ENCODE results near the gene RANBP10.

The RANBP10 gene

DNA sequence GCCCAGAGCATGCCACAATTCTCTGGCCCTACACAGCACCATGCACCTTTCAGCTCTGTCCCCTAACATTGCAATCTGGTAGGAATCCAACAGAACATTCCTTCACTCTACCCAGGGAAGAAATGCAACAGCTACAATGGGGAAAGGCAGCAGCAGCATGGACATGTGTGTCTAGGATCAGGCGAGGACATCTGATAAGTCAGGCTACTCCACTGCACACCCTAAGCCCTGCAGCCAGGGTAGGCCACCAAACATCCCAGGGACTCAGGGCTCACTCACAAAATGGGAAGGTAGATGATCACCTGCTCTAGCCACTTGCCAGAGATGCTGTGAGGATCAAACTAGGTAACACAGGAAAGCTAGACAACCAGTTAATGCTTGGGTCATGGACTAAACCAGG is 5.1 kb downstream of the RANBP10 start:
- H3K9me2 ChIP-seq (replicated peaks; ENCODE audit: insufficient read depth, low read length): no peaks in the 10 kb centered on the region
- H3K9ac ChIP-seq (ENCODE audit: low read length): no peak overlapping the region
- TF ChIP-seq, protein P1, sequence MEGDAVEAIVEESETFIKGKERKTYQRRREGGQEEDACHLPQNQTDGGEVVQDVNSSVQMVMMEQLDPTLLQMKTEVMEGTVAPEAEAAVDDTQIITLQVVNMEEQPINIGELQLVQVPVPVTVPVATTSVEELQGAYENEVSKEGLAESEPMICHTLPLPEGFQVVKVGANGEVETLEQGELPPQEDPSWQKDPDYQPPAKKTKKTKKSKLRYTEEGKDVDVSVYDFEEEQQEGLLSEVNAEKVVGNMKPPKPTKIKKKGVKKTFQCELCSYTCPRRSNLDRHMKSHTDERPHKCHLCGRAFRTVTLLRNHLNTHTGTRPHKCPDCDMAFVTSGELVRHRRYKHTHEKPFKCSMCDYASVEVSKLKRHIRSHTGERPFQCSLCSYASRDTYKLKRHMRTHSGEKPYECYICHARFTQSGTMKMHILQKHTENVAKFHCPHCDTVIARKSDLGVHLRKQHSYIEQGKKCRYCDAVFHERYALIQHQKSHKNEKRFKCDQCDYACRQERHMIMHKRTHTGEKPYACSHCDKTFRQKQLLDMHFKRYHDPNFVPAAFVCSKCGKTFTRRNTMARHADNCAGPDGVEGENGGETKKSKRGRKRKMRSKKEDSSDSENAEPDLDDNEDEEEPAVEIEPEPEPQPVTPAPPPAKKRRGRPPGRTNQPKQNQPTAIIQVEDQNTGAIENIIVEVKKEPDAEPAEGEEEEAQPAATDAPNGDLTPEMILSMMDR (IDR thresholded peaks at IDR 0.05; ENCODE audit: insufficient read depth, low read length, poor library complexity, severe bottlenecking): no peak
- TF ChIP-seq EZH2phosphoT487 (conservative IDR thresholded peaks at IDR 0.05; ENCODE audit: low read length): no peak
- H3K27me3 ChIP-seq (ENCODE audit: low read length): no peaks in the 10 kb centered on the region
- H3K9me3 ChIP-seq (ENCODE audit: insufficient read depth, low read length): no peaks in the 10 kb centered on the region
- no peak overlapping the region for H3K4me3 ChIP-seq (ENCODE audit: insufficient read depth, low read length, poor library complexity, severe bottlenecking)
- no peak overlapping the region for H3K27ac ChIP-seq (ENCODE audit: low read depth, low read length)
- no peaks in the 10 kb centered on the region for H3F3A ChIP-seq (ENCODE audit: insufficient read depth)
- H2AFZ ChIP-seq (ENCODE audit: low read depth, low read length, severe bottlenecking): no peak overlapping the region
- H3K36me3 ChIP-seq (ENCODE audit: low read length): no peaks in the 10 kb centered on the region
- peaks cover 19% of the 10 kb centered on the region; the same call in 1 of the 2 replicates for H3K79me2 ChIP-seq (ENCODE audit: insufficient read depth, low read length)
- H3K4me2 ChIP-seq (ENCODE audit: low read depth, low read length, poor library complexity, severe bottlenecking): no peak overlapping the region
- no peaks in the 10 kb centered on the region for H4K20me1 ChIP-seq (ENCODE audit: low read depth, low read length)

DNA sequence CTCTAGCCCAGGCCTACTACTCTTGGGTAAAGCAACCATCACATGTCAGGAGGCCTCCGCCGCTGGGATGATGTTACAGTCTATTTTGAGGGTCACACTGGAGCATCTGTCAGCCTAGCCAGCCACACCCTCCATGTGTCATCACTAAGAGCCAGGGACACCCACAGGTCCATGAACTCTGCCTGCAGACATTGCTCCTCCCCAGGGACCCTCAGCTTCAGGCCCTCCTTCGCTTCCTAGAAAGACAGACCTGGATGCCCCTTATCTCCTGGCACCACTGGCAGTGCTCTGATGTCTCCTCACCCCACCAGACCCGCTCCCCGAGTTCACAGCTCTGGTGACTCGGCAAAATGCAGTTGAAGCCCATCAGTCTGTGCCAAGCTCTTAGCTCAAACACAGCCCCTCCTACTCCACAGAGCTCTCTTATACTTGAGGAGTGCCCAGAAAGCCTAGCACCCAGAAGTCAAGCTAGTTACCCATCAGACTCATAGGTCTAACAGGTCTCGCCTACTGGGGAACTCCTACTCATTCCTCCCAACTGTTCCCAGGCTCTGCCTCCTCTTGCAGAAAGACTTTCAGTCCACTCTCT is 5.9 kb downstream of the RANBP10 start:
- Histone ChIP-seq H3K9me2 (replicated peaks; ENCODE audit: insufficient read depth, low read length) (no peaks in the 10 kb centered on the region), H3F3A (ENCODE audit: insufficient read depth) (no peaks in the 10 kb centered on the region), H3K4me3 (ENCODE audit: insufficient read depth, low read length, poor library complexity, severe bottlenecking) (no peak overlapping the region), H3K27ac (ENCODE audit: low read depth, low read length) (no peak overlapping the region), H4K20me1 (ENCODE audit: low read depth, low read length) (no peaks in the 10 kb centered on the region), H2AFZ (ENCODE audit: low read depth, low read length, severe bottlenecking) (no peak overlapping the region), H3K9ac (ENCODE audit: low read length) (no peak overlapping the region), H3K79me2 (ENCODE audit: insufficient read depth, low read length) (peaks cover 13% of the 10 kb centered on the region; the same call in 1 of the 2 replicates), H3K27me3 (ENCODE audit: low read length) (no peaks in the 10 kb centered on the region), H3K9me3 (ENCODE audit: insufficient read depth, low read length) (no peaks in the 10 kb centered on the region), H3K4me2 (ENCODE audit: low read depth, low read length, poor library complexity, severe bottlenecking) (no peak overlapping the region), H3K36me3 (ENCODE audit: low read length) (no peaks in the 10 kb centered on the region)
- TF ChIP-seq, protein P1 (IDR thresholded peaks at IDR 0.05; ENCODE audit: insufficient read depth, low read length, poor library complexity, severe bottlenecking): no peak
- TF ChIP-seq EZH2phosphoT487 (conservative IDR thresholded peaks at IDR 0.05; ENCODE audit: low read length): no peak

DNA sequence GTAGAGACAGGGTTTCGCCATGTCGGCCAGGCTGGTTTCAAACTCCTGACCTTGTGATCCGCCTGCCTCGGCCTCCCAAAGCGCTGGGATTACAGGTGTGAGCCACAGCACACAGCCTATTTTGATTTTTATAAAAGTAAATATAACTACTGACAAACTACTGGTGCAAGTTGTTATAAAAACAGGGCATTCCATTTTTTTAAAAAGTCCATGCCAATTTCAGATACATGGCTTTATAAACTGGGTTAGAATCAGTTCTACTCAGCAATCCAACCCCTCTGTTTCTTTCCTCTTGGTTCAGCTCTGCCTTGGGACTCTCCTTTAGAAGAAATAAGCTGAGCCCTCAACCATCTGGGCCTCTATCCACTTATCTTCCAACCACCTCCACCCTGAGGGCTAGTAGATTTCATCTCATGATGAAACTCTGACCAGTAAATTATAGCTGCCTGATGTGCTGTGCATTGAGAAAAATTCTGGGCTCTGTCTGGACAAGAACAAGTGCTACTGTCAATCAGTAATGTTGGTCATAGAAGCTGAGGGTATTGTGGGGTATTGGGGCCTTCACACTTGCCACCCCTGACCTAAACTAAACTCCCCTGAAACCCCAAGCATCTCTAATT is 10.2 kb downstream of the RANBP10 start:
- Histone ChIP-seq H4K20me1 (ENCODE audit: low read depth, low read length) (no peaks in the 10 kb centered on the region), H3F3A (ENCODE audit: insufficient read depth) (no peaks in the 10 kb centered on the region), H2AFZ (ENCODE audit: low read depth, low read length, severe bottlenecking) (no peak overlapping the region), H3K4me3 (ENCODE audit: insufficient read depth, low read length, poor library complexity, severe bottlenecking) (no peak overlapping the region), H3K9ac (ENCODE audit: low read length) (no peak overlapping the region), H3K9me3 (ENCODE audit: insufficient read depth, low read length) (no peaks in the 10 kb centered on the region), H3K27ac (ENCODE audit: low read depth, low read length) (no peak overlapping the region), H3K4me2 (ENCODE audit: low read depth, low read length, poor library complexity, severe bottlenecking) (no peak overlapping the region), H3K79me2 (ENCODE audit: insufficient read depth, low read length) (peaks cover 11% of the 10 kb centered on the region; the same call in 1 of the 2 replicates), H3K9me2 (replicated peaks; ENCODE audit: insufficient read depth, low read length) (no peaks in the 10 kb centered on the region), H3K36me3 (ENCODE audit: low read length) (no peaks in the 10 kb centered on the region), H3K27me3 (ENCODE audit: low read length) (no peaks in the 10 kb centered on the region)
- TF ChIP-seq, protein P1 (IDR thresholded peaks at IDR 0.05; ENCODE audit: insufficient read depth, low read length, poor library complexity, severe bottlenecking): no peak
- no peak for TF ChIP-seq EZH2phosphoT487 (conservative IDR thresholded peaks at IDR 0.05; ENCODE audit: low read length)
